GM18858 (cell line): ENCODE results near the gene MTHFD1.
A peak's percentile ranks its signal among the peaks of the same experiment; 100 is the strongest.

Experiments
- ATAC-seq: cut with Tn5 transposase; IDR thresholded peaks from one replicate; pipeline ENCODE4 v1.9.1; 2021; ENCODE audit not compliant: unreplicated experiment

The MTHFD1 gene

DNA sequence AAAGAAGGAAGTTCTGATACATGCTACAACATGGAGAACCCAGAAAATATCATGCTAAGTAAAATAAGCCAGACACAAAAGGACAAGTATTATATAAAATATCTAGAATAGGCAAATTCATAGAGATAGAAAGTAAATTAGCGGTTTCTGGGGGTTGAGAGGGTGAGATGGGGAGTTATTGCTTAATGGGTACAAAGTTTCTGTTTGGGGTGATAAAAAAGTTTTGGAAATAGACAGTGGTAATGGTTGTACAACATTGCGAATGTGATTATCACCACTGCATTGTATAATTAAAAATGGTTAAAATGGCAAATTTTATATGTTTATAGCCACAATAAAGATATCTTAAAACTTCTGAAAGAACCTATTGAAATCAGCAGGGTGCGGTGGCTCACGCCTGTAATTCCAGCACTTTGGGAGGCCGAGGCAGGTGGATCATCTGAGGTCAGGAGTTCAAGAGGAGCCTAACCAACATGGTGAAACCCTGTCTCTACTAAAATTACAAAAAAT is 100.5 kb downstream of the MTHFD1 start:
- ATAC-seq: no peak

DNA sequence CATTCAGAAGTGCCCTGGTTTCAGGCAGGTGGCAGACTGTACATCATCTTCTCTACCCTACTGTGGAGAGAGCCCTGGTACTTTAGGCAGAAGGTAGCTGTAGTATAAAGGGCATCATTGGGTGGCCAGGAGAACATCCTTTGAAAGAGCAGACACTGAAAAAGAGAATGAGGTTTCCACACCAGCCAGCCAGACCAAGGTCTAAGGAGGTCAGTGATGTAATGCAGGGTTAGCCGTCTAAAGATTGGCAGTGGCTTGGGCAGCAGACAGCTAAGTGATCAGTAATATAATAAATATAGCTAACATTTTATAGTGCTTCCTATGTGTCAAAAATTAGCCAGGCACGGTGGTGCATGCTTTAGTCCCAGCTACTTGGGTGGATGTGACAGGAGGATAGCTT is 103.5 kb downstream of the MTHFD1 start:
- no peak for ATAC-seq

DNA sequence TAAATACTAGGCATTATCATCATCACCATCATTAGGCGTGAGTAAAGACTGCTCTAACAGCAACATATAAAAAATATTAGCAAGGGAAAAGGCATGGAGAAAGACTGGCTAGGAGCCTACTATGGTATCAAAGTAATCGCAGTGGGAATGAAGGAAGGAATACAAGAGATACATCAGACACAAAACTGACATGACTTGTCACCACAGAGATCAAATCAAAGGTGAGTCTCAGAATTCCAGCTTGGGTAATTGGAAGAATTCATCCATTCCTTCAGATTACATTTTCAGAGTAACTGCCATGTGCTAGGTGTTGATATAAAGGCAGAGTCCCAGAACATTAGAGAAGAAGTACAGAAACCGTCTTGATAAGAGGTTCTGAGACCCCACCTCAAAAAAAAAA is 105.3 kb downstream of the MTHFD1 start:
- ATAC-seq: no peak

DNA sequence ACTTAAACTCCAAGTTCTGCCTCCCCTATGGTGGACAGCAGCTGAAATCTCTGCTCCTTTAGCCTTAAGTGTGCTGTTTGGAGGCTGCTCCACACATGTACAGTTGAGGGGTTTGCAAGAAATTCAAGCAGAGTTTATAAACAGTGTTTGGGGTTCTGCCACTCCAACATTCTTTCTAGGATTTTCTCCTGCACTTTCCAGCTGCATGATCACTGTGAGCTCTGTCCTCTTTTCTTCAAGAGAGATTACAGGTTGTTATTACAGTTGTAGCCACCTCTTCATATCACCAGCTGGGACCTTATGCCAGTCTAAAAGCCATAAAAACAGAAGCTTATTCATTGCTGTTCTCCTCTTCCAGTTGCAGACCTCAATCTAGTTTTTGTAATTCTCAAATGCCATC is 107.1 kb downstream of the MTHFD1 start:
- ATAC-seq: no peak

DNA sequence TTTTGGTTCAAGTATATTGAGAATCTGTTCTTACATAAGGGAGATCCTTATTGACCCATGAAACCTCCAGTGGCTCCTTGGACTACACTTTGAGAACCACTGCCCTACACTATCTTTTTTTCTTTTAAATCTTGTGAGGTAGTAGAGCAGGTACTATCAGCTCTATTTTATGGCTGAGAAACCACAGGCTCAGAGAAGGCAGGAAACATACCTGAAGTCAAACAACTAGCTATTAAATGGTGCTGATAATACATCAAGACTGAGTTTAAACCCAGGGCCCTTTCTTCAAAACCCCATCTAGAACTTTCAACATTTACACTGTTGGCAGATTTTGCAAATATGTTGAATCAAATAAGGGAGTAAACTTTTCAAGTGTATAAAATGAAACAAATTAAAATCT is 108.6 kb downstream of the MTHFD1 start:
- ATAC-seq: no peak

DNA sequence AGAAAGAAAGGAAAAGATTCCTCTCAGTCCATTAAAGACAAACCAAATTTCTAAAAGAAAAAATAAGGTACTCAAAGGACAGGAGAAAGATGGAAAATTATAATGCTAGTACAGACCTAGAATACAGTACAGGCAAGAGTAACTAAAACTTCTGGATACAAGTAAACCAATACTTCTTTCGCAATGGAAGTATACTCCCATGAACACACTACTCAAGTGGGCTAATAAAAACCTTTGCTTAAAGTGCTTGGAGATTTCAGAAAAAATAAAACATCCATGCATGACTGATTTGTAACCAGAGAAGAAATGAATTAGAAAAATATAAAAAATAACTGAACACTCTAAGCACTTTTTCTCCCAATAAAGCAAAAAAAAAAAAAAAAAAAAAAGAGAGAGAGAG is 111.9 kb downstream of the MTHFD1 start:
- ATAC-seq: no peak

DNA sequence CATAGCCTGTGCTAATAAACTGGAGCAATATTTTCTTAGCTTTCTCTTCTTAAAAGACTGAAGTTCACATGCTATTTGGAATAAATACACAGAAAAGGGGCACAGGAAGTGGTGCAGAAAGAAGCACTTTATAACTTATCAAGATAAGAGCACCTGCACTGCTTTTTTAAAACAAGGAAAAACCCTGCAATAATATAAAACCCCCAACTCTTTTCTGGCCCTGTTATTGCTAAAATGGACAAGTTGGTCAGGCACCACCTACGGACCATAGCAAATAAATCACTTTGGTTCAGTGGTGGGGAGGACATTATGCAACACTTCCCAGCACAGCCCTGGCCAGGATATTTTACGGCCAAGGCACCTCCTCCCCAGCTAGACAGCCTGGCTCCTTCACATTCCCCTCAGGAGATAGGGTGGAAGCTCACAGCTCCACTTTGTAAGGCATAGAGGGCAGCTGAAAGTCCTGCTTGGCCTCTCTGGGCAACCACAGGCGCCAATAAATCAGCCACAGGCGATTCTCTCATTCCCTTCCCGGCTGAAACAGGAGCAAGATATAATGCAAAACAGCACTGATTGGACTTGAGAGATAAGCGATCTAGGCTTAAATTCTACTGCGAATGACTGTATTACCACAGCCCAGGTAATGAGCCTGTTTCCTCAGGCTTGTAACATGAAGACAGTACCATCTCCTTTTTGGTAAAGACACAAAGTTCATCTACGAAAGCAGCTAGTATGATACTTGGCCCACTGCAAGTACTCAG is 113.4 kb downstream of the MTHFD1 start:
- ATAC-seq: no peak

DNA sequence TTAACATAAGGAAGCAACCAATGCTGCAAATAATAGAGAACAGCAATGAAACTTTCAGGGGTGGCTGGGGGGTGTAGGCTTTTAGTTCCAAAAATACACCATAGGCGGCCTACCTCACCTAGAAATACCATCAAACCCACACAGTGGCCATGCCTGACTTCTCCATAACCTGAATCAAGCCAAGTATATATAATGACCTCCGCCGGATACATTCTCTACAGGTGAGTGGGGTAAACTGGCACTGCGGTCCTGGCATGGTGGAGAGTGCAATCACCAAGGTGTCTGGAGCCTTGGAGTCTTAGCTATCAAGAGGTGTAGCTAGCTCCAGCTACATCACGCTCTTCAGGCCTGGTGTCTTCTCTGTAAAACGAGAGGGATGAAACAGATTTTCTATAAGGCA is 114.3 kb downstream of the MTHFD1 start:
- ATAC-seq: no peak

DNA sequence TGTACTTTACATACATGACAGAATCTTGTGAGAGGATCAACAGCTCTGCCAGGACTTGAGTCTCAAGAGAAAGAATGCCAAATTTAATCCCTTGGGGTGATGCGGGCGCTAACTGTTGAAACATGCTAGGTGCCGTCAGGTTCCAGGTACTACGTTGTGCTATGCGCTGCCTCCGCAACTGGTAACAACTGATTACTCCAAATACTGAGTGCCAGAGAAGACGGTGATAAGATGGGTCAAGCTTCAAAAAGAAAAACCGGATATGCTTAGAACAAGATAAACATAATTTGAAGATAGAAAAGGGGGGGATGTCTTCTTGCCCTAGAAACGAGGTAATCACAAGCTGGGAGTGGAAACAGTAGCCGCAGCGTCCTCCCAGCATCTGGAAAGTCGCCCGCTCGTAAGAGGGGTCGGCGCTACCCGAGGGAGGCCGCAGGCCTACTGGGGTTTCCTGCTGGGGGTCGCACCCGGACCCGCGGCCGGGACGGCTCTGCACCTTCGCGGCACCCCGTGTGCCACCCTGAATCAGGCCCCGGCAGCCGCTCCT is 114.8 kb downstream of the MTHFD1 start:
- ATAC-seq: no peak

DNA sequence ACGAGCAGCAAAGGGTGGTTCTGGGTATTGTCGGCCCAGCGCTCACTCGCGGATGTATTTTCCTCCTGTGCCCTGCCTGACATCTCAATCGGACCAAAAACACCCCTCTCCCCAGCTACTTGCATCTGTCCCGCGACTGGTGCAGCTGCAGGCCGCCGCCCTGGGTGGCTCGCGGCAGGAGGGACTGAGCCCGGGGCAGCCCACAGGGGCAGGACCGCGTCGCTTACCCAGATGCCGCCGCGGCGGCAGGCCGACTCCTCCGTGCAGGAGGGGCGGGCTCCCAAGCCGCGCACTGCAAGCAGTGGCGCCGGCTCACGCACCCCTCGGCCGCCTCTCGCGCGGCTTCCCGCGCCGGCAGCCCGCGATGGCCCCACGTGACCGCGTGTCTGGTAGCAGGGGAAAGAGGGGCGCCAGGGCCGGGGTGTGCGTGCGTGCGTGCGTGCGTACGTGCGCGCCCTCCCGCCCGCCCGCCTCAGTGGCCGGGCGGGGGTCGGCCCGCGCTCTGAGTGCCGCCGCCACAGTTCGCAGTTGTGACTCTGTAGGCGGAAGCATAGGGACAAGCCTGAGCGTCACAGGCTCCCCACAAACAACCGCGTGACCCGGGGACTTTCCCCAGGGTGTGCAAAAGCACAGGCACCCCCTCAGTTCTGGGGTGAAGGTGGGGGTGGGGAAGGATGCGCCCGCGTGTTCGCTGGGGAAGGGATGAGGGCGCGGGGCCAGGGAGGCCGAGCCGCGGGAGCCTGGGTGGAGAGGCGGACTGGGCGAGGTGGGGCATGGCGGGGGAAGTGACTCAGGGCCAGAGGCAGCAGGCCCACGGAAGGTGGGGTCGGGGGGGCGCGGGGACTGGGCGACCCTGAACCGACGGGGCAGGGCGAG is 115.5 kb downstream of the MTHFD1 start, which contains the start of gene ZBTB25:
ZBTB25 (minus strand) TSS at position 405 of the 876 bp plus-strand sequence. CDS start 13,305 bp downstream, outside the sequence.
- peak; percentile 52 for ATAC-seq

DNA sequence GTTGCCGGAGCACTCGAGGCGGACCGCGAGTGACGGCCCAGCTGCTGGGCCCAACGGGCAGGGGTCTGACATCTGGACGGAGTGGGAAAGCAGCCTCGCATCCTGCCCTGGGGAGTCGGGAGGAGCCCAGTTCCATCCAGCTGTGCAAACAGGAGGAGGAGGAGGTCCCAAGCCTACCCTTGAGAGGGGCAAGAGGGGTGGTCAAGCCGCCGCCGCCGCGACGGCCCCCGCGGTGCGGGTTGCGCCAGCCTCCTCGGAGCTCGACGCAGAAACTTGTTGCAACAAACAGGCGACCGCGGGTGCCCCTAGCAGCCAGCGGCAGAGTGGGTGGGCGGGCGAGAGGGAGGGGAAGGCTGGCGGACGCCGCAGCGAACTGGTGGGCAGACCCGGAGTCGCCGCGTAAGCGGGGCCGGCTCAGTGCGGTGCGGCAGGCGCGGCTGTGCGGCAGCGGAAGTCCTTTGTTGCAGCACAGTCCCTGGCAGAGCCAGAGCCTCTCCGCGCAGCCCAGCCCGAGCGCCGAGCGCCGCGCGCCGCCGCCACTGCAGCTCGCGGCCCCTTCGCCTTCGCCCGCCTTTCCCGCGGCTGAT is 116.2 kb downstream of the MTHFD1 start, which contains the start of gene ZBTB1:
ZBTB1 (plus strand) TSS at position 461 of the 587 bp plus-strand sequence. CDS start 16,735 bp downstream, outside the sequence.
- ATAC-seq: no peak

DNA sequence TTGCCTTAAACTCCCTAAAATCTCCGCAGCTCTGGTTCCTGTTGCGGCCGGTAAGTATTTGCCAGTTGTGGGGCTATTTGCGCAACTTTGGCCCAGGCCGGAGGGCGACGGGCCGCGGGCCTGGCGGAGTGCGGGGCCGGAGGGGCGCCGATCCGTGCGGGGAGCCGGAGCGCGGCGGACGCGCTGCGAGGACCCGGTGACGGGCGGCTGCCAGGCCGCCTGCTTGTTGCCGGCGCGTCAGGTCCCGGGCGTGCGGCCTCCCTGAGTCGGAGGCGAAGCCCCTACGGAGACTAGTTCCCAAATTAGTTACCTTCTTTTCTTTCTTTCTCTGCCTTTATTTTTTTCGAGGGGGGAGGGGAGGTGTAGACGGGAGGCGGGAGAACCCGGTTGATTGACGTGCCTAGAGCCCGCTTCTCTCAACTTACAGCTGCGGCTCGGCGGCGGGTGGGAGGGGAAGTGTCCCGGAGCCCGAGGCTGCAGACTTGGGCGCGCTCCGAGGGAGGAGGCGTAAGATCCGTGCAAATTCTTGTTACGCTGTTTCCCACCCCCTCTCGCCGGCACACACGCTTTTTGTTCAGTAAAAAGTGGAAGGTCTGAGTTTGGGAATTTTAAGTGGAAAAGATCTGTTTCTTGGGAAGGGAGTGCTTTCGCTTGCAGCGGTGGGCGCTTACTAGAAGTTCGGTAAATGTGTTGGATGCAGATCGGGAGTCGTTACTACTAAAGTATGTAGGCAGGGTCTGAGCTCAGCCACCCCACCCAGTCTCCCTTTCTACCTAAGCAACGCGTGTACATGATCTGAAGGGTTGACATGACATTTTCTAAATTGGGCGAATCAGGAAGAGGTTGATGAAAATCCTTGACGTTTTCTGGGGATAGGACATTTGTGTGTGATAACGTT is 117.0 kb downstream of the MTHFD1 start:
- peak; percentile 12 for ATAC-seq

DNA sequence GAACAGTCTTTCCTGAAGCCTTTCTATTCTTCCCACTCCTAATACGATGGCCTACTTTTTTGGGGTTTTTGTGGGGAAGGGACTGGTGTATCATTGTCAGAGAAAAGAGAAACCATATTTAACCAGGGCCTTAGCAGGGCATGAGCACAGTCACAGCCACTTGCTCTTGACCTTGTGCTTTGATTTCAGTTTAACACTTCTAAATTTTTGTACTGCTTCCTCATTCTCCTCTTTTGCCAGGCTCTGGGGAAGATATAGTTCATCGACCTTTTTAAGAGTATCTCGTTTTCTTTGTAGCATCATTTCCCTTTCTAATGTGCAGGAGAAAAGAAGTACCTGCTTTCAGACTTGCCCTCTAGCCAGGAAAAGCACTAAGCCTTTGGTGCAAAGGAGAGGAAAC is 118.6 kb downstream of the MTHFD1 start:
- ATAC-seq: no peak

DNA sequence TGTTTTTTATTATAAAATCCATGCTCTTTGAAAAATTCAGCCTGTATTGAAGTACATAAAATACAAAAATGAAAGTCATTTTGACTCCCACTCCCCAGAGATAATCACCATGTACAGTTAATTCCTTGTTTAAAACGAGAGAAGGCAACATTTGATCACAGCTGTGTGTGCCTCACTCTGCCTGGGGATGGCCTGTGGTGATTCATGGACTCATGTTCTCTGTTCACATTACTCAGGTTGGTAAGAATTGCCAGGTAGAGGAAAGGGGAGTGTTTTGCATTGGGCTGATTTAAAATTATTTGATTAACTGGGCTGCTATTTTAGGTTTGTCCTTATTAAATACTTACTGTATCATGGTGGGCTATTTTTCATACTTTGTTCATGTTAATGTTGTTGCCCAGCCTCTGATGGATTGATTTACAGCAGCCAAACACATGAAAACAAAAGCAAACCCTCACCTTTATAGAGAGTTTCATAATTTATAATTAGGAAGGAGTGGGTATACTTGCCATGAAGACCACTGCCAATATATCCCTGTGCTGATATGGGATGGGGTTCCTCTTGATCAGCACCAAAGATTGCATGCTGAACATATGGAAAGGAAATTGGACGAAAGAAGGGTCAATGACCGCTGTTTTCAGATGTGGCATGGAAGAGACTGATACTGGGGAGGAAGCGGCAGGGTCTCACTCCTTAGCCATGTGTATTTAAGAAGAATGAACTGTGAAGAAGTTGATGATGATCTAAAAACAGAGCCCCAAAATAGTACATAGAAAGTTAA is 119.4 kb downstream of the MTHFD1 start:
- ATAC-seq: no peak

DNA sequence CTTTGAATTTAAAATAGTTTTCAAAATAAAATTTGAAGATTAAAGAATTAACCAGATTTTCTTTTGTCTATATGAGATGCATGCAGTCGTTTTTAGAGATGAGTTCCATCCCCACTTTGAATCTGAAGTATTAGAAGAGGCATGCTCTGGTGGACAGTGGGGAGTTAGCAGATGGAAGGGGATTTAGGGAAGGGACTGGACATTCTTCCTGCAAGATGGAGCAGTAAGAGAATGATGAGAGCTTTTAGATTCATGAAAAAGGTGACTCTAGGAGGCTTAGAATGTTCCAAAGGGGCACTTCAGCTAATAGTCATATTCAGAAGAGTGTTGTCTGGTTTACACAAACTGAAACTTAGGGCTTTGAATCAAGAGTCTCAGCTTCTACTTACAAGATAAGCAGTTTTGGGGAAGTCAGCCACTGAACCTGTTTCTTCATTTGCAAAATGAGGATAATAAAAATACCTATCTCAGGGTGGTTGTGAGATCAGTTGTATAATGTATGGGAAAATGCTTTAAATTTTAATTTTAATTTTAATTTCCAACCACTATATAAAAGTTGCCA is 120.1 kb downstream of the MTHFD1 start:
- ATAC-seq: peak; percentile 24

DNA sequence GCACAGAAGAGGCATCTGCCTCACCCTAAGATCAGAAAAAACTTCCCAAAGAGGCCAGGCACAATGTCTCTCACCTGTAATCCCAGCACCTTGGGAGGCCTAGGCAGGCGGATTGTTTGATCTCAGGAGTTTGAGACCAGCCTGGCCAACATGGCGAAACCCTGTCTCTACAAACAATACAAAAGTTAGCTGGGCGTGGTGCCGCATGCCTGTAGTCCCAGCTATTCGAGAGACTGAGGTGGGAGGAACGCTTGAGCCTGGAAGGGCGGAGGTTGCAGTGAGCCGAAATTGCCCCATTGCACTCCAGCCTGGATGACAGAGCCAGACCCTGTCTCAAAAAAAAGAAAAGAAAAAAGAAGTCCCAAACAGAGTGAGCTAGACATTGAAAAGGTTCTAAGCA is 120.9 kb downstream of the MTHFD1 start:
- ATAC-seq: no peak
